Measurements from ENCODE around the gene PI3. TPM values are rescaled to one million over a fixed set of nuclear protein-coding genes. Genes with fewer than 3 reads are reported as not detected.

Gene PI3
- total RNA-seq, 1 experiment from 2014 or later = not detected

- H3K27ac ChIP-seq (ENCODE audit: low read length) = no peak overlapping the region
- H3K4me1 ChIP-seq (ENCODE audit: control insufficient read depth, insufficient read depth, low read length) = no peaks in the 10 kb centered on the region
- no peak for TF ChIP-seq CTCF (IDR thresholded peaks at IDR 0.05)
- TF ChIP-seq TCF7L2 (IDR thresholded peaks at IDR 0.05; ENCODE audit: low read depth, low read length) = no peak
- no peak for TF ChIP-seq POLR2AphosphoS5 (IDR thresholded peaks at IDR 0.05; ENCODE audit: low read depth, low read length)
- no peak for TF ChIP-seq SIN3A (IDR thresholded peaks at IDR 0.05; ENCODE audit: borderline replicate concordance, insufficient read depth, low read depth, low read length)
- no peak for TF ChIP-seq REST (IDR thresholded peaks at IDR 0.05; ENCODE audit: insufficient read depth in 1 of 2, low read depth in 2 of 2, low read length in 1 of 2)
- ChIA-PET CTCF (no interaction called here), POLR2A (no interaction called here)
- DNase-seq (ENCODE audit: low read depth, low spot score) = no peak
- no TSS peak for BruUV-seq (replicated peaks)
- no peak for ATAC-seq
- H3K9me3 ChIP-seq (ENCODE audit: control insufficient read depth, insufficient read depth, low read depth, low read length) = no peaks in the 10 kb centered on the region
- H3K36me3 ChIP-seq (ENCODE audit: control insufficient read depth, insufficient read depth, low read length) = no peaks in the 10 kb centered on the region
- H3K27me3 ChIP-seq (ENCODE audit: control insufficient read depth, insufficient read depth, low read length) = no peaks in the 10 kb centered on the region
- in situ Hi-C loops (cut with HindIII; ENCODE audit: low pct_unique_long_range_greater_than_20kb, low sequenced_read_pairs) = no loop called here
- no peak overlapping the region for H3K4me3 ChIP-seq (ENCODE audit: low read depth in 2 of 2, low read length in 2 of 2)
- intact Hi-C loops (cut with micrococcal nuclease; ENCODE audit: unreplicated experiment) = no loop called here
Observed at GRCh38 chr20:45187693-45188092, 13.0 kb downstream of the PI3 start.

GRCh38 chr20:45189067-45189609 is 14.4 kb downstream of the PI3 start:
- Histone ChIP-seq H3K36me3 (ENCODE audit: control insufficient read depth, insufficient read depth, low read length) (no peaks in the 10 kb centered on the region), H3K4me3 (ENCODE audit: low read depth in 2 of 2, low read length in 2 of 2) (no peak overlapping the region), H3K4me1 (ENCODE audit: control insufficient read depth, insufficient read depth, low read length) (no peaks in the 10 kb centered on the region), H3K9me3 (ENCODE audit: control insufficient read depth, insufficient read depth, low read depth, low read length) (no peaks in the 10 kb centered on the region), H3K27ac (ENCODE audit: low read length) (no peak overlapping the region), H3K27me3 (ENCODE audit: control insufficient read depth, insufficient read depth, low read length) (no peaks in the 10 kb centered on the region; the same call in 1 of the 2 replicates)
- ChIA-PET CTCF (no interaction called here), POLR2A (interaction anchor here (0.6 kb wide), 1 partner anchor 27 kb away, joined by 4 read pairs; no protein-coding TSS in a partner anchor)
- TF ChIP-seq POLR2AphosphoS5 (IDR thresholded peaks at IDR 0.05; ENCODE audit: low read depth, low read length) (no peak), TCF7L2 (IDR thresholded peaks at IDR 0.05; ENCODE audit: low read depth, low read length) (no peak), CTCF (IDR thresholded peaks at IDR 0.05) (no peak), SIN3A (IDR thresholded peaks at IDR 0.05; ENCODE audit: borderline replicate concordance, insufficient read depth, low read depth, low read length) (no peak), REST (IDR thresholded peaks at IDR 0.05; ENCODE audit: insufficient read depth in 1 of 2, low read depth in 2 of 2, low read length in 1 of 2) (no peak)
- no peak for DNase-seq (ENCODE audit: low read depth, low spot score)
- ATAC-seq = no peak
- in situ Hi-C loops (cut with HindIII; ENCODE audit: low pct_unique_long_range_greater_than_20kb, low sequenced_read_pairs) (no loop called here), intact Hi-C loops (cut with micrococcal nuclease; ENCODE audit: unreplicated experiment) (no loop called here)
- no TSS peak for BruUV-seq (replicated peaks)

All from Panc1 (cell line).